Measurements from ENCODE around the gene FASN. TPM values are rescaled to one million over a fixed set of nuclear protein-coding genes. Genes with fewer than 3 reads are reported as not detected.

The FASN gene
- total and polyA plus RNA-seq, 2 of the 13 experiments (the other 11 are each of a cell fraction or from before 2014, with no cell fraction given), result 51.7 to 101 TPM

DNA sequence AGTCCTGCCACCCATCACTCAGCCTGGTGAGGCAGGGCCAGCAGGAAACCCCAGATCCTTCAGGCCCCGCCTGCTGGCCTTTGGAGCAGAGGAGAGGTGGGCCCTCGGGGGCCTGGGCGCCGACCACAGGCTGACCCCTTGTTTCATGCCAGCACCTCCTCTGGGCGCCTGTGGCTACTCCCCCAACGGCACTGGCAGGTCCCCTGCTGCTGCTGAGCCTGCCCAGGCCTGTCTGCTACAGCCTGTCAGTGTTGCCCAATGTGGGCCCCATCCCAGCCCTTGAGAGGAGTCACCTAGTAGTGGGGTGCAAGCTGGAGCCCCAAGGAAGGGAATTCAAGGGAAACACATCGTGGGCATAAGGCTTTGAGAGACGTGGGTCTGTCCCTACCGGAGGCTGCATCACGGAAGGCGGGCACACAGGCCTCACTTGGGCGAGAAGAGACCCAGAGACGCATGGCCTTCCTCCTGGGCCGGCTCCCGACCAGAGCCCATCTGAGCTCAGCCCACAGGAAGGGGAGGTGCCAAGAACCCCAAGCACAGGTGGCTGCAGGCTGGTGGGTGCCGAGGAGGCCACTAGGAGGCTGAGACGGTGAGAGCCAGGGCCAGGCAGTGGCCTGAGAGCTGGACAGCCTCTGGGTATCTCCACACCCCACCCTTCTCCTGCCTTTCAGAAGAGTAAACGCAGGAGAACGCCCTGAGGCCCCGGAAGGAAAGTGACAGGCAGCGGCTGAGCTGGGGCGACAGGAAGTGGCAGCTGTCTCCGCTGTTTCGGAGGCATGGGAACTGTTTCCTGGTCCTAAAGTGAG, 8.0 kb upstream of the FASN start (continued):
- TF ChIP-seq MEIS1 (CRISPR knock-in tag; IDR thresholded peaks at IDR 0.05; ENCODE audit: borderline replicate concordance) (peak; percentile 62; the same call in 1 of the 2 replicates), ADNP (CRISPR knock-in tag; IDR thresholded peaks at IDR 0.05) (no peak), ZNF781 (CRISPR knock-in tag; IDR thresholded peaks at IDR 0.05; ENCODE audit: borderline replicate concordance, not compliant biosample characterization) (no peak), ZNF326 (CRISPR knock-in tag; IDR thresholded peaks at IDR 0.05; ENCODE audit: borderline replicate concordance) (peak; percentile 6; the same call in 1 of the 2 replicates), ZFP62 (CRISPR knock-in tag; IDR thresholded peaks at IDR 0.05) (no peak), YEATS2 (CRISPR knock-in tag; IDR thresholded peaks at IDR 0.05; ENCODE audit: borderline replicate concordance) (peak; percentile 83; the same call in 1 of the 2 replicates), ZNF589 (CRISPR knock-in tag; conservative IDR thresholded peaks at IDR 0.05) (0 out of 2 replicates have a peak, but pooled peaks have one; percentile 42), PLRG1 (conservative IDR thresholded peaks at IDR 0.05) (no peak), HOXA7 (CRISPR knock-in tag; IDR thresholded peaks at IDR 0.05) (0 out of 2 replicates have a peak, but pooled peaks have one; percentile 50), ZNF850 (CRISPR knock-in tag; conservative IDR thresholded peaks at IDR 0.05) (no peak), ZNF264 (CRISPR knock-in tag; IDR thresholded peaks at IDR 0.05) (no peak; the same call in 1 of the 2 replicates), TCF7L2 (IDR thresholded peaks at IDR 0.05; ENCODE audit: low read depth, low read length) (no peak), NBN (conservative IDR thresholded peaks at IDR 0.05) (no peak), TMF1 (CRISPR knock-in tag; IDR thresholded peaks at IDR 0.05; ENCODE audit: low read depth) (peak; percentile 89; the same call in 1 of the 2 replicates), GABPA (IDR thresholded peaks at IDR 0.05; ENCODE audit: low read depth, low read length) (no peak), GABPA (CRISPR knock-in tag; IDR thresholded peaks at IDR 0.05; ENCODE audit: low read depth) (peak; percentile 85)
- TF ChIP-seq, protein P1, sequence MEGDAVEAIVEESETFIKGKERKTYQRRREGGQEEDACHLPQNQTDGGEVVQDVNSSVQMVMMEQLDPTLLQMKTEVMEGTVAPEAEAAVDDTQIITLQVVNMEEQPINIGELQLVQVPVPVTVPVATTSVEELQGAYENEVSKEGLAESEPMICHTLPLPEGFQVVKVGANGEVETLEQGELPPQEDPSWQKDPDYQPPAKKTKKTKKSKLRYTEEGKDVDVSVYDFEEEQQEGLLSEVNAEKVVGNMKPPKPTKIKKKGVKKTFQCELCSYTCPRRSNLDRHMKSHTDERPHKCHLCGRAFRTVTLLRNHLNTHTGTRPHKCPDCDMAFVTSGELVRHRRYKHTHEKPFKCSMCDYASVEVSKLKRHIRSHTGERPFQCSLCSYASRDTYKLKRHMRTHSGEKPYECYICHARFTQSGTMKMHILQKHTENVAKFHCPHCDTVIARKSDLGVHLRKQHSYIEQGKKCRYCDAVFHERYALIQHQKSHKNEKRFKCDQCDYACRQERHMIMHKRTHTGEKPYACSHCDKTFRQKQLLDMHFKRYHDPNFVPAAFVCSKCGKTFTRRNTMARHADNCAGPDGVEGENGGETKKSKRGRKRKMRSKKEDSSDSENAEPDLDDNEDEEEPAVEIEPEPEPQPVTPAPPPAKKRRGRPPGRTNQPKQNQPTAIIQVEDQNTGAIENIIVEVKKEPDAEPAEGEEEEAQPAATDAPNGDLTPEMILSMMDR (CRISPR knock-in tag; IDR thresholded peaks at IDR 0.05), result peak; percentile 92
- TF ChIP-seq, protein P2, sequence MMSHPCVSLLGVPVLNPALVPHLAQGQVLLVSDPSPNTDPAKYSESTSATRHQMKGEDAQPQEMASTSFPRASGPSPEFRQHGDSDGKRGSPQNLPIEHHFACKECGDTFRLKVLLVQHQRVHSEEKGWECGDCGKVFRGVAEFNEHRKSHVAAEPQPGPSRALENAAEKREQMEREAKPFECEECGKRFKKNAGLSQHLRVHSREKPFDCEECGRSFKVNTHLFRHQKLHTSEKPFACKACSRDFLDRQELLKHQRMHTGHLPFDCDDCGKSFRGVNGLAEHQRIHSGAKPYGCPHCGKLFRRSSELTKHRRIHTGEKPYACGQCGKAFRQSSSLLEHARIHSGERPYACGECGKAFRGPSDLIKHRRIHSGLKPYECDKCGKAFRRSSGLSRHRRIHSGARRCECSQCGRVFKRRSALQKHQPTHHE (CRISPR knock-in tag; IDR thresholded peaks at IDR 0.05; ENCODE audit: borderline replicate concordance), result peak; percentile 92; the same call in 1 of the 2 replicates
- TF ChIP-seq, protein P3, sequence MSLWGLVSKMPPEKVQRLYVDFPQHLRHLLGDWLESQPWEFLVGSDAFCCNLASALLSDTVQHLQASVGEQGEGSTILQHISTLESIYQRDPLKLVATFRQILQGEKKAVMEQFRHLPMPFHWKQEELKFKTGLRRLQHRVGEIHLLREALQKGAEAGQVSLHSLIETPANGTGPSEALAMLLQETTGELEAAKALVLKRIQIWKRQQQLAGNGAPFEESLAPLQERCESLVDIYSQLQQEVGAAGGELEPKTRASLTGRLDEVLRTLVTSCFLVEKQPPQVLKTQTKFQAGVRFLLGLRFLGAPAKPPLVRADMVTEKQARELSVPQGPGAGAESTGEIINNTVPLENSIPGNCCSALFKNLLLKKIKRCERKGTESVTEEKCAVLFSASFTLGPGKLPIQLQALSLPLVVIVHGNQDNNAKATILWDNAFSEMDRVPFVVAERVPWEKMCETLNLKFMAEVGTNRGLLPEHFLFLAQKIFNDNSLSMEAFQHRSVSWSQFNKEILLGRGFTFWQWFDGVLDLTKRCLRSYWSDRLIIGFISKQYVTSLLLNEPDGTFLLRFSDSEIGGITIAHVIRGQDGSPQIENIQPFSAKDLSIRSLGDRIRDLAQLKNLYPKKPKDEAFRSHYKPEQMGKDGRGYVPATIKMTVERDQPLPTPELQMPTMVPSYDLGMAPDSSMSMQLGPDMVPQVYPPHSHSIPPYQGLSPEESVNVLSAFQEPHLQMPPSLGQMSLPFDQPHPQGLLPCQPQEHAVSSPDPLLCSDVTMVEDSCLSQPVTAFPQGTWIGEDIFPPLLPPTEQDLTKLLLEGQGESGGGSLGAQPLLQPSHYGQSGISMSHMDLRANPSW (CRISPR knock-in tag; IDR thresholded peaks at IDR 0.05; ENCODE audit: borderline replicate concordance), result peak; percentile 95
- TF ChIP-seq, protein P4, sequence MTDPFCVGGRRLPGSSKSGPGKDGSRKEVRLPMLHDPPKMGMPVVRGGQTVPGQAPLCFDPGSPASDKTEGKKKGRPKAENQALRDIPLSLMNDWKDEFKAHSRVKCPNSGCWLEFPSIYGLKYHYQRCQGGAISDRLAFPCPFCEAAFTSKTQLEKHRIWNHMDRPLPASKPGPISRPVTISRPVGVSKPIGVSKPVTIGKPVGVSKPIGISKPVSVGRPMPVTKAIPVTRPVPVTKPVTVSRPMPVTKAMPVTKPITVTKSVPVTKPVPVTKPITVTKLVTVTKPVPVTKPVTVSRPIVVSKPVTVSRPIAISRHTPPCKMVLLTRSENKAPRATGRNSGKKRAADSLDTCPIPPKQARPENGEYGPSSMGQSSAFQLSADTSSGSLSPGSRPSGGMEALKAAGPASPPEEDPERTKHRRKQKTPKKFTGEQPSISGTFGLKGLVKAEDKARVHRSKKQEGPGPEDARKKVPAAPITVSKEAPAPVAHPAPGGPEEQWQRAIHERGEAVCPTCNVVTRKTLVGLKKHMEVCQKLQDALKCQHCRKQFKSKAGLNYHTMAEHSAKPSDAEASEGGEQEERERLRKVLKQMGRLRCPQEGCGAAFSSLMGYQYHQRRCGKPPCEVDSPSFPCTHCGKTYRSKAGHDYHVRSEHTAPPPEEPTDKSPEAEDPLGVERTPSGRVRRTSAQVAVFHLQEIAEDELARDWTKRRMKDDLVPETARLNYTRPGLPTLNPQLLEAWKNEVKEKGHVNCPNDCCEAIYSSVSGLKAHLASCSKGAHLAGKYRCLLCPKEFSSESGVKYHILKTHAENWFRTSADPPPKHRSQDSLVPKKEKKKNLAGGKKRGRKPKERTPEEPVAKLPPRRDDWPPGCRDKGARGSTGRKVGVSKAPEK (CRISPR knock-in tag; IDR thresholded peaks at IDR 0.05; ENCODE audit: borderline replicate concordance), result no peak

All from HepG2 (cell line).